ENCODE data around the gene FAM107B.
"Not testable (repeated sequence)": the region's sequence is repeated elsewhere in the genome, so short reads cannot be mapped to it uniquely, and the experiment has no call there.

FAM107B gene

DNA sequence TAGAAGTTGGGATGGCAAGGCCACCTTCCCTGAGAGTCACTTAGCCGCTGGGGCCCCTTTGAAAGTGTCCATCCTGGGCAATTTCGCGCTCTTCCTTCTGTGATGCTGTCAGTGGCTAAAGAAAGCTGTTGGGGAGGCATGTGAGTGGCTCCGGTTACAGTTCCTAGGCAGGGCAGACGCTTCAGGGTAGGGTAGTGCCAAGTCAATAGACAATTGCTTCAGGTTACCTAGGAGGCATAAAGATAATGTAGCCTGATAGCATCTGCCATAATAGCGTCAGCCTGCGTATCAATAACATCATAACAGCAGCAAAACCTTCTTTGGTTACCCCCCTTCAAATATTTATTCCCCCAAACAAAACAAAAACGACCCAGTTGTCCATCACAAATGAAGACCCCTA lies at the start of gene FAM107B:
Gene FAM107B, minus strand, starts transcription at position 101 of the 400 bp plus-strand sequence. CDS start 234 bp downstream, outside the sequence.
- DNase-seq, result no peak

DNA sequence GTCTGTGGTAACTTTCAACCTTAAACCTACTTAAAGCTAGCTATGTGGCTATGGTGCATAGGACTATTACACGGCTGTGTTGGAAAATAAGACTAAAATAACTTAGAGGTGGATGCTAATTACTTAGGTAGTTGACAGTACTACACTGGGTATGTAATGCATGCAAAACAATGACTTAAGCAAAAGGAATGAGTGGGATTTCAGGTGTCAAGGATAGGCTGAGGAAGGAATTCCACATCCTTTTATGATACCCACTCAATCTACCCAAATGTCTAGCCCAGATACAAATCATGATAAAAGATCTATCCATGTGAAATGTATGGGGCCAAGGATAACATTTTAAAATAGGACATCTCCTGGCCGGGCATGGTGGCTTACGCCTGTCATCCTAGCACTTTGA lies 49.3 kb upstream of the FAM107B start:
- no peak for DNase-seq

DNA sequence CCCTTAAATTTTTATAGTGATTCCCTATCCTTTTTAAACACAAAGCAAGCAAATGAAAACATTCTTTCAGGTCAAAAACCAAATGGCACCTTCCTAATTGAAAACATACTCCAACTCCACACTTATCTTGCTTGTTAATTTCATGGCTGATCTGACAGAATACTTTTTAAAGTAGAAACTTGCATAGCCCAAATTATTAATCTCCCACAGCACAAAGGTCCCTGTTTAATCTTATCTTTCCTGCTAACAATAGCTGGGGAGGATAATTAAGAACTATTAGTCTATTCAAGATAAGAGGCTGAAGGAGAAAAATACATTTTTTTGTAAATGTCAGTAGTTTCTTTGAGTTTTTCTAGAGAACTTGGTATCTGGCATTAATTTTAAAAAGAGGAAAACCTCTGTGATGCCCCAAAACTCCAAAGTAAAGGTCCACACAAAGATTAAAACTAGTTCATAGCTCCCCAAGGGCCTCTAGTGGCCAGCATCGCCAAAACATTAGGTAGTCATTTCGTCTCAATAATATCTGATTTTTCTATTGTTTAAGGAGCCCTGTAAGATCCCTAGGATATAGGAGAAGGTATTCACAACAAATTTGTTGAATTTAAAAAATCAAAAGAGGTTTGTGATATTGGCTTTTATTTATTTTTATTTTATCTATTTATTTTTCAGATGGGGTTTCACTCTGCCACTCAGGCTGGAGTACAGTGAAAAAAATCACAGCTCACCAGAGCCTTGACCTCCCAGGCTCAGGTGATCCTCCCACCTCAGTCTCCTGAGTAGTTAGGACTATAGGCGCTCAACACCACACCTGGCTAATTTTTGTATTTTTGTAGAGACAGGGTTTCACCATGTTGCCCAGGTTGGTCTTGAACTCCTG lies 48.4 kb upstream of the FAM107B start:
- peak; percentile 35 for DNase-seq

DNA sequence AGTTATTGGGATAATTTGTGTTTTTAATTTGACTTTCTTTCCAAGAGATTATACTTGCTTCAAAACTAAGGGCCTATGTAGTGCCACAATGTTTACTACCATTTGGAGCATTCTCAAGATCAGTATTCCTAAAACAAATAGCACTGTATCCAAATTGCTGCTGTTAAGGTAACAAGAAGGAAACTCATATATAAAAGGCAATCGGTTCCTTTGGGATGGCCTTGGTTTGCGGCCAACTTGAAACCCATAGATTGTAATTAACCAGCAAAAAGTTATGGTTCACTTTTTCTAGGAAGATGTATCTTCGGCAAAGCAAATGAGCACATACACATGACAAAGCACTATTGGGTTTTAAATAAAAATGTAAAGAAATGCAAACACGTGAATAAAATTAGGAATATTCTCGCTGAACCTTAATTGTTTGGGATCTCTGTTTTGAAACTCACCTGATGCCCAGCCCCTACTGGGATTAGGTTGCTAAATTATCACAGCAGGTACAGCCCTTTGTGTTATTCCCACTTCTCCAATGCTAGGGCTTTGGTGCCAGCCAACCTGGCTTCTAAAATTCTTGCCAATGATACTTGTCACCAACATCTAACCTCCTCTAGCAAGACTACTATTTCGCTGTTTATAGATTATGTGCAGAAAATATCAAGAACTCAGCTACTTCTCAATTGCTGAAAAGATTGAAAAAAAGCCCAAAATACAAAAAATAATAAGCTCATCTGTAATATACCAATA lies 47.1 kb upstream of the FAM107B start:
- DNase-seq, result no peak

DNA sequence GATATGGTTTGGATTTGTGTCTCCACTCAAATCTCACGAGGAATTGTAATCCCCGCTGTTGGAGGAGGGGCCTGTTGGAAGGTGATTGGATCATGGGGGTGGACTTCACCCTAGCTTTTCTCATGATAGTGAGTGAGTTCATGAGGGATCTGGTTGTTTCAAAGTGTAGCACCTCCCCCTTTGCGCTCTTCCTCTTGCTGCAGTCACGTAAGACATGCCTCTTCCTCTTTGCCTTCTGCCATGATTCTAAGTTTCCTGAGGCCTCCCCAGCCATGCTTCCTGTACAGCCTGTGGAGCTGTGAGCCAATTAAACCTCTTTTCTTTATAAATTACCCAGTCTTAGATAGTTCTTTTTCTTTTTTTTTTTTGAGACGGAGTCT lies 46.1 kb upstream of the FAM107B start:
- no peak for DNase-seq

DNA sequence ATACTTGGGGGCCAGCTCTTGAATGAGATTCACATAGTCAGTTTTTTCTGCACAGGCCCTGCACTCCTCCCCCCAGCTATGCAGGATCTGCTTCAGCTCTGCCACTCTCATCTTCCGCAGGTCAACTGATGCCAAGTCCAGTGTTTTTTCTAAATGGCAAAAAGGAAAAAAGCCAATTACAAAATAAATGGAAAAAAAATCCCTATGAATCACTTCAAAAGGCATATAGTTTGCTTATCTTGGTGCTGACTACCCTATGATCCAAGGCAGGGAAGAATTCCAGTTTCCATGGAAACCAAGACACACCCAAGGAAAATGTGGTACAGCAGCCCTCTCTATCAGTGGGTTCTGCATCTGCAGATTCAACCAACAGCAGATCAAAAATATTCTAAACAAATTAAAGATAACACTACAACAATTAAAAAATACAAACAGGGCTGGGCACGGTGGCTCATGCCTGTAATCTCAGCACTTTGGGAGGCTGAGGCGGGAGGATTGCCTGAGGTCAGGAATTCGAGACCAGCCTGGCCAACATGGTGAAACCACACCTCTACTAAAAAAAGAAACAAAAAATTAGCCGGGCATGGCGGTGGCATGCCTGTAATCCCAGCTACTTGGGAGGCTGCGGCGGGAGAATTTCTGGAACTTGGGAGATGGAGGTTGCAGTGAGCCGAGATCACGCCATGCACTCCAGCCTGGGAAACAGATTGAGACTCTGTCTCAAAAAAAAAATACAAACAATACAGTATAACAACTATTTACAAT lies 45.5 kb upstream of the FAM107B start:
- peak; percentile 60 for DNase-seq

DNA sequence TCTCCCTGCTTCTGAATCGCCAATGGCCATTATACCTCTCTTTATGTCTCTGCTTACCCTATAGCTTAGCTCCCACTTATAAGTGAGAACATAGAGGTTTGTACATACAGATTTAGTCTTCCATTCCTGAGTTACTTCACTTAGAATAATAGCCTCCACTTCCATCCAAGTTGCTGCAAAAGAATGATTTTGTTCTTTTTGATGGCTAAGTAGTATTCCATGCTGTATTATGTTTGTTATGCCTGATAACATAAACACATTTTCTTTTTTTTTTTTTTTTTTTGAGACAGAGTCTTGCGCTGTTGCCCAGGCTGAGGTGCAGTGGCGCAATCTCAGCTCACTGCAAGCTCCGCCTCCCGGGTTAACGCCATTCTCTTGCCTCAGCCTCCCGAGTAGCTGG lies 42.0 kb upstream of the FAM107B start:
- DNase-seq, result not testable (repeated sequence)

DNA sequence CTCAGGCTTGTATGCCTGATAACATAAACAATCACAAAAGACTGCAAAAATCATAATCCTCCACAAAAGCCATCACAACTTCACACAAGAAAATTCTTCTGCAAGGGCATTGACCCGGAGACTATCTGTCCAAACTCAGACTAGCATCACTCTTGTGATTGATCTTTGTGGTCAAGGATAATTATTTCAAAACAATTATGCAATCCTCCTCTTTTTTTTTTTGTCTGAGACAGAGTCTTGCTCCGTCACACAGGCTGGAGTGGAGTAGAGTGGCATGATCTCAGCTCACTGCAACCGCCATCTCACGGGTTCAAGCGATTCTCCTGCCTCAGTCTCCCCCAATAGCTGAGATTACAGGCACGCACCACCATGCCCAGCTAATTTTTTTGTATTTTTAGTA lies 41.0 kb upstream of the FAM107B start:
- DNase-seq, result no peak

DNA sequence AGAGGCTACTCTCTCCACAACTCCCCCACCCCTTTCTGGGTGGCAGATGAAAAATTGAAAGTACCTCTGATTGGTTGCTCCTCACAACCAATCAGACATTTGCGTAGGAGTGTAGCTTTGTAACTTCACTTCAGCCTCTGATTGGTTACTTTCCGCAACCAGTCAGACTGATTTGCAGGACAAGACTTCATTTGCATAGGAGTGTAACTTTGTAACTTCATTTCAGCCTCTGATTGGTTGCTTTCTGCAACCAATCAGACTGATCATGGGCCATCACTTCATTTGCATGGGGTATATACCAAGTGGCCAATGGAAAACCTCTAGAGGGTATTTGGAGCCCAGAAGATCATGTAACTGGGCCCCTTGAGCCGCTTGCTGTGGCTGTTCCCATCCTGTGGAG lies 37.6 kb upstream of the FAM107B start:
- DNase-seq, result peak; percentile 11

DNA sequence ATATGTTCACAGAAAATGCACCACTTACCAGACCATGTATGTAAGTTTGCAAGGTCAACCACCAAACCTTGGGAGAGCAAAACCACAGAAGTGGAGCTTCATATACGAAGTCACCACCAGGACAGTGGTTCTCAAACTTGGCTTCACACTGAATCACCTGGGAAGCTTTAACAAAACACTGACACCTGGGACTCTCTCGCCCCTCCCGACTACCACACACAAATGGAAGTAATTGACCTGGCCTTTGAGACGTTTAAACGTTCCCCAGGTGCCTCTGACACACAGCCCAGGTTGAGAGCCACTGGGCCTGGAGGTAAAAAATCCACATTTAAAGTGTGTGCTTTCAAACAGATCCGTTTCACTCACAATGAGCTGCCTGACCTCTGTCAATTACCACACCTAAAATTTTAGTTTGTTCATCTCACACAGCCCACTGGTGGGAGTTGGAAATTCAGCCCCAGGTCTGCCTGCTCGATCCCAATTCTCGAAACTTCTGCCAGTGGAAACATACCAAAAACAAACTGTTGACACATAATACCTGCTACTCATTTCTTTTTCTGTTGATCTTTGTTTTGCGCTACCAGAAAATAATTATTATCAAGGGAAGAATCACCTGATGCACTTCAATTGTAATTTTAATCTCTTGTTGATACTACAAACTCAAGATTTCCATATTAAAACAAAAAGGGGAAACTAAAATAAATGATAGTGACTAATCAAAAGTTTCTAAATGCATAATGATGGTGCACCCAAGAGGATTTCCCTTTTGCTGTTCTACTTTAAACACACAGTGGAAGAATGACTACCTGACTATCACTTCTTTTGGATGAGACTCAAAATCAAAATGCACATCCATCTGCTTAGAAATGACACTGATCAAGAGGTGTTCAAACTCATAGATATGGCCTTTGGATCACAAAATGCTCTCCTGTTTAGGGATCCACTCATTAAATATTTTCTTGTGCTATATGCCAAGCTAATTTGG lies 36.6 kb upstream of the FAM107B start:
- no peak for DNase-seq

DNA sequence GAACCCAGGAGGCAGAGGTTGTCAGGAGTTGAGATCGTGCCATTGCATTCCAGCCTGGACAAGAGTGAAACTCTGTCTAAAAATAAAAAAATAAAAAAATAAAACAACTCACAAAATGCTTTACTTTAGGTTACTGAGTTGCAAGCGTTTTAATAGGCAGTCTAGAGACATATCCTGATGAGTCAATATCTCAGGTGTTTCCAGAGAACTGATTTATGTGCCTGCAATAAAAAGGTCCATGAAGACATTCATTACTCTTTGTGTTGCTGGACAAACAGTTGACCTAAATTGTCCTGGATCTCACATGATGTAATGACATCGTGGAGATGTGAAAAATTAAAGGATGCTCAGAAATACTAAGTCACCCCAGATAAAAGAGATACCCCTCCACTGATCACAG lies 31.6 kb upstream of the FAM107B start:
- DNase-seq, result no peak

DNA sequence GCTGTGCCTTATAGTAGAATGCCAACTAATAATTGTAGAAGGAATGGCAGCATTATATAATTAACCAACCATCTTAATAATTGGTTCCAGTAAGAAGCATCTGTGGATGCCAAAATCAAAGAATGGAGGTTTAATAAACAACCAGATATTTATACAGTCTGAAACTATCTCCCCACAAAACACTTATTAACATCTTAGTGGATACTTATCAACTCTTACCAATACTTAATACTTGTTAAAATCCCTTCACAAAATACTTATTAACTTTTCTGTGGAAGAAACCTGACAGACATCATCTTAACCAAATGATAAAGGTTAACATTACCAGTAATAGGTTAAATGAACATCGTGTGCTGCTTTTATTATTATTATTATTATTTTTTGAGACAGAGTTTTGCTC lies 29.1 kb upstream of the FAM107B start:
- no peak for DNase-seq

DNA sequence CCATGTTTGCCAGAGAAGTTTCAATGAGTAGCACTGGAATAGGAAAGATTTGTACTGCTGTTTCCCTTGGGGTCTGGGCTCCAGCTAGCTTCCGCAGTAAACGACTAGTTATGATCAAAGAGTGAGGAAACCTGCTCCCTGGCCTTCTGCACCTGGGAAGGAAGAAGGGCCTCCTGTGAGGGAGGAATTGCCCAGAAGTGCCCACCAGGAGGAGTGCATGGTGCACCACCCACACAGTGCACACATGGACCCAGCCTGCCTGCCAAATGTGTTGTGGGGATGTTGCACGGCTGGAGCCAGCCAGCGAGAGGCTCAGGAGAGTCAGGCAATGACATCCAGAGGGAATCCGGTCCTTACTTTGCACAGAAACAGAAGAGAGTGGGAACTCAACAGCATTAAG lies 27.0 kb upstream of the FAM107B start:
- DNase-seq, result no peak

DNA sequence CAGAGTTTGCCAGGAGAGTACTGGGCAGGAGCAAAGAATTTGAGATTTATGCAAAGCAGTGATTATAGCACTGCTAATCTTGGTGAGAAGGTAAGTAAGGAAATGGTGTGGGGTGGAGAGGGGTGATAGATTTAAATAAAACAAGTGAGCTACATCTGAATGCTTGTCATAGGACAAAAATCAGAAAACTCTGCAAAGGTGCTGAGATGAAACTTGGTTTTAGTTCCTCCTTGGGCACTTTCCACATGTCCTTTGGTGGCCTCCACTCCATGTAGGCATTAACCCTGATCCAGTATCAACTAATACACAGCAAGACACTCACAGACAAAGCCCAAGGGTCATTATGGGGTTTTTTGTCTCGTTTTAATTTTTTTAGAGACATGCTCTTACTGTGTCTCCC lies 25.7 kb upstream of the FAM107B start:
- DNase-seq, result no peak

DNA sequence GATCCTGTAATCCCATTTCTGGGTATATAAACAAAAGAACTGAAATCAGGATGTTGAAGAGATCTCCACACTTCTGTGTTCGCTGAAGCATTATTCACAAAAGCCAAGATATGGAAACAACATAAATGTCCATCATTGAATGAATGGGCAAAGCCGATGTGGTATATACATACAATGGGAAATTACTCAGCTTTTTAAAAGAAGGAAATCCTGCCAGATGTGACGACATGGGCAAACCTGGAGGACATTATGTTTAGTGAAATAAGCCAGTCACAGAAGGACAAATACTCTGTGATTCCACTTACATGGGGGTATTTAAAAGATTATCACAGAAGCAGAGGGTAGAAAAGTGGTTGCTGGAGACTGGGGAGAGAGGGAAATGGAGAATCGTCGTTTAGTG lies 23.9 kb upstream of the FAM107B start:
- DNase-seq, result no peak

DNA sequence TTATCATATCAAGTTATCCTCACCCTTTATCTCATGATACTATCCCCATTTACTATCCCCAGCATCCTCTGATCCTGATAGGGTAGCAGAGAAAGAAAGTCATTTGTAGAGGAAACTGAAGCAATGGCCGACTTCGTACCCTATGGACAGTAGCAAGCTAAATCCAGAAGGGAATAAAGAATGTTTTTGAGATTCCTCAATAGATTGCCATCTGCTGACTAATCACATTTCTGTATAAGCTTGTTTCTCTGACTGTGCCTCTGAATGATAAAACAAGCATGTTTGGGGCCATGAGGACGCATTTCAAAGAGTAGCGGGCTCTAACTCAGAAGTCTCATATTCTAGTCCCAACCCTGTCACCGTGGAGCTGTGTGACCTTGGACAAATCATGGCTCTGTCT lies 13.2 kb upstream of the FAM107B start:
- no peak for DNase-seq

DNA sequence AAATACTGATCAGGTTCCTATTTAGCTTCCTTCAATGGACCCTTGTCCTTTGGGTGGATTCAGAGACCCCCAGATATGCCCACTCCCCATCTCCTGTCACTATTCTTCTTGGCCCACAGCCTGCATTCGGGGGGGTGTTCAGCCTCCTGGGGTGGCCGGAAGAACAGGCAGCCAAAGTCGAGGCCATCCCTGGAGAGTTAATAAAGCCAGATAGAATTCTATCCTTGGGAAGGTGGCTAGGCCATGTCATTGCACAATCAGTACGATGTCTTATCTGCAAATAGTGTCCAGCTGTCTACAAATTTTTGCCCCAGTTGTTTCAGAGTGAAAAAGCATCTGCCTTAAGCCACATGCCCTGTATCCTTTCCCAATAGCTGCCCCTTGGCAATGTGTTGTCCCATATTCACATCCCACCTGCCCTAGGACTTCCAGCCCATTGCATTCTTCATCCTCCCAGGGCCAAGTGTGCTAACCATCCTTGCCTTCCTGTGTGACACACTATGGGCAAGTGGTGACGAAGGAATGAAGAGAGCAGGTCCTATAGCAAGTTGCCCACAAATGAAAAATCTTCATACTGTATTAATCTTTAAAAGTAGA lies 9.9 kb upstream of the FAM107B start:
- no peak for DNase-seq

DNA sequence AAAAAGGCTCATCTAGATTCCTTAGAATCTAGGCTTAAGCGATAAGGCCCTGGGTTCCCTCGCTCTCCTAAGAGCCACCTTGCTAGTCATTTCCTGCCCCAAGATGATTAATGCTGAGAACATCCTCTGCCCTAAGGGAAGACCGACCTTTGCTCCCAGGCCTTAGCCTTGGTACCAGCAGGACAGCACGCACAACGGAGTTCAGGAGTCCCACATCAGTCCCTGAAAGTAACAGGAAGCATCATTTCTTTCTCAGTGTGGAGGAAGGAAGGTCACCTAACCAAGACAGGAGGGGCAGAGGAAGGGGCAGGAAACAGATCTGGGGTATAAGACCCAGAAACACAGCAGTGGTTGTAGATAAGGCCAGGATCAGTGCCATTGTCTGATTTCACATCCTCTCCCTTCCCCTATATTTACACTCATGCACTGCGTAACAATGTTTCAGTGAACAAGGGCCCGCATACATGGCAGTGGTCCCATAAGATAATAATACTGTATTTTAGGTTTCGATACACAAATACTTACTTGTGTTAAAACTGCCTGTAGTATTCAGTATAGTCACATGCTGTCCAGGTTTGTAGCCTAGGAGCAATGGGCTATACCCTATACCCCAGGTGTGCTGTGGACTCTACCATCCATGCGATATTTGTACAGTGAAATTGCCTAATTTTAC lies 8.1 kb upstream of the FAM107B start:
- DNase-seq, result no peak

DNA sequence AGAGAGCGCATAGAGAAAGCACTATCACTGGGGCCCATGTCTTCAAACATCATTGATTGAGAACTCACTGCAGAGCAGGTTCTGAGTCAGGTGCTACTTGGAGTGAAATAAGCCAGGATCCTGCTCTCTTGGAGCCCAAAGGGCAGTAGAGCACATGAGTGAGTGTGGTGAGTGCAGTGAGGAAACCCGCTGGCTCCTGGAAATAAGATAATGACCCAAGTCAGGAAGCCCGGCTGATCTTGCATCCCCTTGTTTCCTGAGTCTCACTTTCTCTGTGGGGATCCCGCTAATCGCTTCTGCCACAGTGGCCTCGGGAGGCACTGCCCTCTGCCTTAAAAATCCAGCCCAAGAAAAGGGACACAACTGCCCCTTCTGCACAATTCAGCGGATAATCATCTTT lies 7.1 kb upstream of the FAM107B start:
- no peak for DNase-seq

DNA sequence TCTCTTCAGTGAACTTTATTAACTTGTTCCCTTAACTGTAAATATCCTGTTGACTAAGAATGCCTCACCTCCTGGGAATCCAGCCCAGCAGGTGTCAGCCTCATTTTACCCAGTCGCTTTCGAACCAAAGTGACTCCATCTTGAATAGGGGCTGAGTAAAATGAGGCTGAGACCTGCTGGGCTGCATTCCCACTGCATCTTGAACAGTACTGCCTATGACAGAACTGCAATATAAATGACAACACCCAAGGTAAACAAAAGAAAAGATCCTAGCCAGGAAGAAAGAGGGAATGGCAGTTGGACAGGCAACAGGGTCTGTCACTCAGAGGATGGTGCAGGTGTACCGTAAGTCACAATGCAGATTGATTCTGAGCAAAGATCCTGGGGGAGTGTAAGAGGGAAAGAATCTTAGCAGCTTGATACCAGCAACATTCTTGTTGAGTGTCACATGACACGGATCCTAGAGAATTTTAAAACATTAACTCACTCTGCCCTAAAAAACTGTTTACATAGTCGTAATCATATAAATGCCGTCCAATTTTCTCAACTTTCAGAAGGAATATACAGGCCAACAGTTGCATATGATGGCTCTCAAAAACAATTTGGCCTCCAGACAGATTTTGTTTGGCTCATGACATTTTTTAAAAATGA lies 4.4 kb upstream of the FAM107B start:
- DNase-seq, result no peak

DNA sequence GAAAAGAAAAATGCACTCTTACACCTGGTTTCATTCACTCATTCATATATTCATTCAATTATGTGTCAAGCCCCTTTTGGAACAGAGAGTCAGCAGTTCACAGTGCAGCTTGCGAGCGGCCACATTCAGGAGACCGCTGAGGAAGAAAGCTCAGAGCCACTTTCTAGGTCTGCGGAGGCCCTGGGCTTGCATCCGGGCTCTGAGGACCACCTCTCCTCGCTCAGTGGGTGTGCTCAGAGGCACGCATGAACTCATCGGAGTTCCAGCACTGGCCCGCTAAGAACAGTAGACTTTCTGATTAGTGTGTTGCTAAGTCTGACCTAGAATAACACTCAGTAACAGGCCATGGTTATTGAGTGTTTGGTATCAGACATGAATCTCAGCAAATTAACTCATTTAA lies 1.8 kb upstream of the FAM107B start:
- no peak for DNase-seq
